Keratinocyte (primary cell): Measurements from ENCODE around the gene MTMR10. TPM values are rescaled to one million over a fixed set of nuclear protein-coding genes. Genes with fewer than 3 reads are reported as not detected.

Source experiments
- DNase-seq: peaks from one replicate; pipeline ENCODE4 v3.0.0-alpha.2; 2011; ENCODE audit warnings: low read depth, missing footprints, low spot score
- FAIRE-seq: peaks from 2 replicates; lab custom pipeline; 2011; peaks lifted over from hg19 to GRCh38; lab: Jason Lieb, UNC
- H2AFZ ChIP-seq: 2 replicates; pipeline ENCODE4 v1.6.0; 2012; ENCODE audit warnings: low read length, control low read depth, inconsistent platforms; ENCODE audit not compliant: control insufficient read depth
- H3K27ac ChIP-seq: 2 replicates; pipeline ENCODE4 v1.5.1; 2011; ENCODE audit warnings: low read length; ENCODE audit not compliant: control insufficient read depth, insufficient read depth
- H3K27me3 ChIP-seq: 3 replicates; pipeline ENCODE4 v1.6.0; 2011; ENCODE audit warnings: low read length; ENCODE audit not compliant: control insufficient read depth, insufficient read depth; ENCODE audit errors: extremely low read depth
- H3K36me3 ChIP-seq, 2 experiments: 2 replicates in 1 of 2; 3 replicates in 1 of 2; pipeline ENCODE4 v1.5.1; 2011; ENCODE audit warnings: low read length in 2 of 2, mild to moderate bottlenecking in 1 of 2; ENCODE audit not compliant: control insufficient read depth in 2 of 2, insufficient read depth in 2 of 2; ENCODE audit errors: extremely low read depth in 1 of 2
- H3K4me1 ChIP-seq: 3 replicates; pipeline ENCODE4 v1.5.1; 2011; ENCODE audit warnings: low read length; ENCODE audit not compliant: control insufficient read depth, insufficient read depth; ENCODE audit errors: extremely low read depth
- H3K4me2 ChIP-seq: 3 replicates; pipeline ENCODE4 v1.6.0; 2011; ENCODE audit warnings: low read depth, low read length; ENCODE audit not compliant: control insufficient read depth, insufficient read depth; ENCODE audit errors: extremely low read depth
- H3K4me3 ChIP-seq, 3 experiments: fragments of 200-600 bp in 1 of 3; sonication (generic) in 1 of 3; 2 replicates in 2 of 3; 3 replicates in 1 of 3; pipeline ENCODE4 v1.5.1; 2011 to 2016; ENCODE audit warnings: low read length in 3 of 3, mild to moderate bottlenecking in 3 of 3, control low read depth in 2 of 3, inconsistent platforms in 1 of 3, low read depth in 1 of 3, mixed read lengths in 1 of 3, mixed run types in 1 of 3, moderate library complexity in 1 of 3; ENCODE audit not compliant: control insufficient read depth in 2 of 3, insufficient read depth in 2 of 3; ENCODE audit errors: extremely low read depth in 1 of 3
- H3K79me2 ChIP-seq: 2 replicates; pipeline ENCODE4 v1.6.0; 2012; ENCODE audit warnings: low read length; ENCODE audit not compliant: control insufficient read depth, insufficient read depth
- H3K9ac ChIP-seq: 3 replicates; pipeline ENCODE4 v1.6.0; 2011; ENCODE audit warnings: low read length; ENCODE audit not compliant: control insufficient read depth, insufficient read depth; ENCODE audit errors: extremely low read depth
- H3K9me1 ChIP-seq: 3 replicates; pipeline ENCODE4 v1.6.0; 2011; ENCODE audit warnings: low read length; ENCODE audit not compliant: control insufficient read depth, insufficient read depth; ENCODE audit errors: extremely low read depth
- H3K9me3 ChIP-seq: 2 replicates; pipeline ENCODE4 v1.5.1; 2012; ENCODE audit warnings: low read depth, low read length; ENCODE audit not compliant: control insufficient read depth
- H4K20me1 ChIP-seq: 3 replicates; pipeline ENCODE4 v1.6.0; 2011; ENCODE audit warnings: low read length; ENCODE audit not compliant: control insufficient read depth, insufficient read depth; ENCODE audit errors: extremely low read depth
- CTCF ChIP-seq, 3 experiments: IDR thresholded peaks in 1 of 3; conservative IDR thresholded peaks in 1 of 3; optimal IDR thresholded peaks in 1 of 3; 2 replicates in 2 of 3; 3 replicates in 1 of 3; pipeline versions ENCODE3 to v1.5.1; 2011; ENCODE audit warnings: low read length in 3 of 3, mild to moderate bottlenecking in 3 of 3, moderate library complexity in 2 of 3, control low read depth in 1 of 3, inconsistent platforms in 1 of 3; ENCODE audit not compliant: insufficient read depth in 2 of 3; ENCODE audit errors: extremely low read depth in 1 of 3
- EZH2 ChIP-seq: IDR thresholded peaks from one replicate; pipeline ENCODE4 v1.6.1; 2012; ENCODE audit warnings: inconsistent platforms, mild to moderate bottlenecking, low read length, moderate library complexity
- dilution Hi-C: fragments of 300-500 bp; cut with MboI; formaldehyde crosslinking; loops from one replicate; pipeline ENCODE4 v1.7.0; 2020; ENCODE audit warnings: low sequenced_read_pairs; ENCODE audit not compliant: extremely low pct_ligation_motif_present
- polyA plus RNA-seq, 5 experiments: library from polyadenylated mRNA; depleted of rRNA in 3 of 5; stranded (reverse) in 3 of 5; stranded (forward) in 1 of 5; unstranded in 1 of 5; fragments of >200 nt; gene quantifications; 1 replicate in 1 of 5; 2 replicates in 3 of 5; 3 replicates in 1 of 5; pipeline versions ENCODE4 v1.2.1 to v1.2.3, GENCODE V29; 2011 to 2012; ENCODE audit warnings: missing spikeins in 2 of 5, low read depth in 1 of 5, low replicate concordance in 1 of 5

MTMR10 gene
- polyA plus RNA-seq, 1 donor (not counting 4 experiments of a cell fraction or from before 2014, with no cell fraction given), result 15.5 TPM

- TF ChIP-seq EZH2 (no peak), CTCF (optimal IDR thresholded peaks at IDR 0.05 in 1 of 3, IDR thresholded peaks at IDR 0.05 in 1 of 3, conservative IDR thresholded peaks at IDR 0.05 in 1 of 3; ENCODE audit: extremely low read depth in 1 of 3, insufficient read depth in 2 of 3, low read length in 3 of 3) (no peak)
- DNase-seq (no peak), FAIRE-seq (no peak)
- H3K36me3 ChIP-seq, result no peaks in the 10 kb centered on the region
- H3K79me2 ChIP-seq, result no peaks in the 10 kb centered on the region
- no peak overlapping the region for H3K4me3 ChIP-seq
- H4K20me1 ChIP-seq, result no peaks in the 10 kb centered on the region
- no peak overlapping the region for H3K4me2 ChIP-seq
- no peak overlapping the region for H3K9ac ChIP-seq
- no peaks in the 10 kb centered on the region for H3K9me3 ChIP-seq
- H3K4me1 ChIP-seq, result peaks cover 32% of the 10 kb centered on the region
- no peak overlapping the region for H2AFZ ChIP-seq
- H3K27me3 ChIP-seq, result no peaks in the 10 kb centered on the region
- dilution Hi-C loops, result no loop called here
- no peaks in the 10 kb centered on the region for H3K9me1 ChIP-seq
- no peak overlapping the region for H3K27ac ChIP-seq
These were observed 29.7 kb upstream of the MTMR10 start for GRCh38 chr15:31021067-31021665.

- H2AFZ ChIP-seq, result no peak overlapping the region
- H3K36me3 ChIP-seq, result no peaks in the 10 kb centered on the region
- no peak overlapping the region for H3K9ac ChIP-seq
- TF ChIP-seq EZH2 (no peak), CTCF (optimal IDR thresholded peaks at IDR 0.05 in 1 of 3, IDR thresholded peaks at IDR 0.05 in 1 of 3, conservative IDR thresholded peaks at IDR 0.05 in 1 of 3; ENCODE audit: extremely low read depth in 1 of 3, insufficient read depth in 2 of 3, low read length in 3 of 3) (no peak)
- dilution Hi-C loops, result no loop called here
- no peak overlapping the region for H3K4me3 ChIP-seq
- H3K4me1 ChIP-seq, result peaks cover 33% of the 10 kb centered on the region
- H4K20me1 ChIP-seq, result no peaks in the 10 kb centered on the region
- H3K79me2 ChIP-seq, result no peaks in the 10 kb centered on the region
- no peaks in the 10 kb centered on the region for H3K9me1 ChIP-seq
- H3K27me3 ChIP-seq, result no peaks in the 10 kb centered on the region
- no peak overlapping the region for H3K4me2 ChIP-seq
- no peaks in the 10 kb centered on the region for H3K9me3 ChIP-seq
- no peak overlapping the region for H3K27ac ChIP-seq
- DNase-seq, result no peak
- no peak for FAIRE-seq
These were observed 29.1 kb upstream of the MTMR10 start for GRCh38 chr15:31020542-31020941.
